HUES6 (cell line): Measurements from ENCODE around the gene CRYBG3.

Experiments
- H3K27ac ChIP-seq: 2 replicates; pipeline ENCODE4 v1.7.0; 2013; ENCODE audit warnings: low read depth, mild to moderate bottlenecking, low read length, inconsistent platforms
- H3K27me3 ChIP-seq: 2 replicates; pipeline ENCODE4 v1.6.1; 2013; ENCODE audit warnings: low read length; ENCODE audit not compliant: control insufficient read depth, insufficient read depth
- H3K36me3 ChIP-seq: 2 replicates; pipeline ENCODE4 v1.6.1; 2013; ENCODE audit warnings: low read length; ENCODE audit not compliant: control insufficient read depth, insufficient read depth
- H3K4me1 ChIP-seq: 2 replicates; pipeline ENCODE4 v1.6.1; 2013; ENCODE audit warnings: low read length; ENCODE audit not compliant: control insufficient read depth, insufficient read depth
- H3K4me3 ChIP-seq: 2 replicates; pipeline ENCODE4 v1.5.1; 2013; ENCODE audit warnings: low read depth, low read length
- H3K9ac ChIP-seq: one replicate; pipeline ENCODE4 v1.6.1; 2013; ENCODE audit warnings: mild to moderate bottlenecking, low read length
- H3K9me3 ChIP-seq: 2 replicates; pipeline ENCODE4 v1.6.1; 2013; ENCODE audit warnings: low read depth, low read length; ENCODE audit not compliant: control insufficient read depth, insufficient read depth

CRYBG3 gene

GRCh38 chr3:97959872-97960271, 138.1 kb downstream of the CRYBG3 start:
- H3K9me3 ChIP-seq = no peaks in the 10 kb centered on the region
- 0 out of 2 replicates have a peak, but pooled peaks cover 5% of the 10 kb centered on the region for H3K36me3 ChIP-seq
- no peaks in the 10 kb centered on the region for H3K27me3 ChIP-seq
- H3K27ac ChIP-seq = no peak overlapping the region
- no peak overlapping the region for H3K4me3 ChIP-seq
- no peaks in the 10 kb centered on the region for H3K4me1 ChIP-seq
- H3K9ac ChIP-seq = no peak overlapping the region

- H3K4me1 ChIP-seq = no peaks in the 10 kb centered on the region
- 0 out of 2 replicates have a peak, but pooled peaks cover 5% of the 10 kb centered on the region for H3K36me3 ChIP-seq
- H3K9me3 ChIP-seq = no peaks in the 10 kb centered on the region
- H3K4me3 ChIP-seq = no peak overlapping the region
- H3K27me3 ChIP-seq = no peaks in the 10 kb centered on the region
- no peak overlapping the region for H3K27ac ChIP-seq
- no peak overlapping the region for H3K9ac ChIP-seq
Observed at GRCh38 chr3:97960551-97960950, 138.7 kb downstream of the CRYBG3 start.

GRCh38 chr3:97960993-97961766, 139.4 kb downstream of the CRYBG3 start:
- no peak overlapping the region for H3K4me3 ChIP-seq
- 0 out of 2 replicates have a peak, but pooled peaks cover 5% of the 10 kb centered on the region for H3K36me3 ChIP-seq
- H3K27ac ChIP-seq = no peak overlapping the region
- no peaks in the 10 kb centered on the region for H3K9me3 ChIP-seq
- H3K9ac ChIP-seq = no peak overlapping the region
- H3K4me1 ChIP-seq = no peaks in the 10 kb centered on the region
- no peaks in the 10 kb centered on the region for H3K27me3 ChIP-seq

- Histone ChIP-seq H3K9me3 (no peaks in the 10 kb centered on the region), H3K9ac (no peak overlapping the region), H3K27ac (no peak overlapping the region), H3K4me3 (no peak overlapping the region), H3K4me1 (peaks cover 9% of the 10 kb centered on the region), H3K36me3 (peaks cover 4% of the 10 kb centered on the region; the same call in 1 of the 2 replicates), H3K27me3 (peaks cover 3% of the 10 kb centered on the region; the same call in 1 of the 2 replicates)
Observed at GRCh38 chr3:97967966-97968365, 146.2 kb downstream of the CRYBG3 start.

DNA sequence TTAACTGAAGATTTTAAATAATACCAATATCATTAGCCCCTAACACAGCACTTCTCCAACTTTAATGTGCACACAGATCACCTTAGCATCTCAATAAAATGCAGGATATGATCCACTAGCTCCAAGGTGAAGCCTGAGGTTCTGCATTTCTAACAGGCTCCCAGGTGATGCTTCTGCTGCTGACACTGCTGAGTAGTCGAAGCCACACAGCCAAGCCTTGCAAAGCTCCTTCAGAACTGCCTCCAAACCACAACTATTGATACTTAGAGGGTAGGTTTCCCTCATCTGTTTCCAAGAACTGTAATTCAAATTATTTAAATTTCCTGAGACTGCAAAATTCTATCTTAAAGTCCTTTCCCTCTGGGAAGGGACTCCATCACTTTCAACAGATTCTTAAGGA, 146.6 kb downstream of the CRYBG3 start:
- no peak overlapping the region for H3K27ac ChIP-seq

DNA sequence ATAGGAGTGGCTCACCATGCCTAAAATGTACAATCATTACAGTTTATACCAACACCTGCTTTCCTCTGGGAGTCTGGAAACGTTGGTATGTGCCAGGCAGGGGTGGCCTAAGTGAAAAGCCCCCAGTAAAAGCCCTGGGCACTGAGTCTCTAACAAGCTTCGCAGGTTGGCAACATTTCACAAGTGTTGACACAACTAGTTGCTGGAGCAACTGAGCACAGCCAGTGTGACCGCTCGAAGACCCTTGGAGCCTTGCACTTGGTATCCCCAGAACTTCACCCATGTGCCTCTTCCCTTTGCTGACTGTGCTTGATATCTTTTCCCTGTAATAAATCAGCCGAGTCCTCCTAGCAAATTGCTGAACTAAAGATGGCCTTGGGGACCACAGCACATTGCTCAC, 147.7 kb downstream of the CRYBG3 start:
- no peak overlapping the region for H3K4me3 ChIP-seq
- peaks cover 4% of the 10 kb centered on the region; the same call in 1 of the 2 replicates for H3K36me3 ChIP-seq
- H3K27me3 ChIP-seq = peaks cover 8% of the 10 kb centered on the region
- no peak overlapping the region for H3K9ac ChIP-seq
- H3K9me3 ChIP-seq = no peaks in the 10 kb centered on the region
- H3K27ac ChIP-seq = no peak overlapping the region
- H3K4me1 ChIP-seq = peaks cover 9% of the 10 kb centered on the region

More for the DNA sequence above, 146.6 kb downstream of the CRYBG3 start:
- Histone ChIP-seq H3K4me1 (peaks cover 9% of the 10 kb centered on the region), H3K9ac (no peak overlapping the region), H3K27me3 (peaks cover 7% of the 10 kb centered on the region), H3K9me3 (no peaks in the 10 kb centered on the region), H3K36me3 (peaks cover 4% of the 10 kb centered on the region; the same call in 1 of the 2 replicates), H3K4me3 (no peak overlapping the region)

GRCh38 chr3:97970156-97970555, 148.3 kb downstream of the CRYBG3 start:
- Histone ChIP-seq H3K4me1 (peaks cover 9% of the 10 kb centered on the region), H3K9me3 (no peaks in the 10 kb centered on the region), H3K27ac (no peak overlapping the region), H3K36me3 (peaks cover 4% of the 10 kb centered on the region; the same call in 1 of the 2 replicates), H3K9ac (no peak overlapping the region), H3K4me3 (no peak overlapping the region), H3K27me3 (peaks cover 8% of the 10 kb centered on the region)

DNA sequence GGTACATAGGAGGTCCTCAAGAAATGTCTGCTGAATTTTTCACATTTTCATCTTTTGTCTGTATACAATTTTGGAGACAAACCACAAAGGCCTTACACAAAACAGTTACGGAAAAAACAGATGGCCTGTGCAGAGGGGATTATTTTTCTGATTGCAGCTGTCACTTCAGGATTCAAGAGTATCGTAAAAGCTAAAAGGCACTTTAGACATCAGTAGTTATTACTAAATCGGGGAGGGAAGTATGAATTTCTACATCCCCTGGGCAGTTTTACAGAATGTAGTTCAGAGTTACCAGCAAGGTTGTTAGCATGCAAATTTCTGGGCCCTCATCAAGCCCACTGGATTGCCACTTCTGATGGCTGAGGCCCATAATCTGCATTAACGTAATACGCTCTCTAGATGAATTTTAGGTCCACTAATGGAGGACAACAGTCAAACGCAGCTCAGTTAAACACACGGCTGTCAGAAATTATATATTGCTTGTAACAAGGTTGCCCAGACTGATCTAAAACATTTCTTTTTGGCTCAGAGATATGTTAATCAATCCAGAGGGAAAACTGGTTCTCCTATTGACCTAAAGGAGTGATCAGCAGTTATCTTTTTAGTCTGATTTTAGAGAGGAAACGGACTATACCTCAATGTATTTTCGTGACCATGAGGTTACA, 149.3 kb downstream of the CRYBG3 start:
- Histone ChIP-seq H3K27me3 (peaks cover 8% of the 10 kb centered on the region), H3K9me3 (no peaks in the 10 kb centered on the region), H3K27ac (no peak overlapping the region), H3K36me3 (peaks cover 4% of the 10 kb centered on the region; the same call in 1 of the 2 replicates), H3K4me1 (peaks cover 9% of the 10 kb centered on the region), H3K4me3 (peak overlapping the region; percentile 63), H3K9ac (peak overlapping the region; percentile 69)

GRCh38 chr3:97971679-97972567, 150.1 kb downstream of the CRYBG3 start, which contains the start of gene RIOX2:
Gene RIOX2, minus strand, starts transcription at chr3:97972431. Its CDS starts 4,838 bp downstream, at chr3:97967593.
- Histone ChIP-seq H3K9ac (peak within 1 kb of the TSS; percentile 77), H3K4me1 (peaks cover 9% of the 10 kb centered on the region), H3K9me3 (no peaks in the 10 kb centered on the region), H3K27ac (no peak within 1 kb of the TSS), H3K4me3 (peak within 1 kb of the TSS; percentile 63), H3K27me3 (peaks cover 8% of the 10 kb centered on the region), H3K36me3 (peaks cover 3% of the 10 kb centered on the region; the same call in 1 of the 2 replicates)

GRCh38 chr3:97972976-97973375, 151.2 kb downstream of the CRYBG3 start:
- Histone ChIP-seq H3K9ac (no peak overlapping the region), H3K4me1 (peaks cover 9% of the 10 kb centered on the region), H3K9me3 (no peaks in the 10 kb centered on the region), H3K36me3 (no peaks in the 10 kb centered on the region), H3K4me3 (no peak overlapping the region), H3K27me3 (peaks cover 8% of the 10 kb centered on the region), H3K27ac (no peak overlapping the region)
